Measurements from ENCODE around the gene GH2. TPM values are rescaled to one million over a fixed set of nuclear protein-coding genes. Genes with fewer than 3 reads are reported as not detected.
"Not testable (repeated sequence)": the region's sequence is repeated elsewhere in the genome, so short reads cannot be mapped to it uniquely, and the experiment has no call there.

GH2 gene
- total and polyA plus RNA-seq, 12 donors = not detected

DNA sequence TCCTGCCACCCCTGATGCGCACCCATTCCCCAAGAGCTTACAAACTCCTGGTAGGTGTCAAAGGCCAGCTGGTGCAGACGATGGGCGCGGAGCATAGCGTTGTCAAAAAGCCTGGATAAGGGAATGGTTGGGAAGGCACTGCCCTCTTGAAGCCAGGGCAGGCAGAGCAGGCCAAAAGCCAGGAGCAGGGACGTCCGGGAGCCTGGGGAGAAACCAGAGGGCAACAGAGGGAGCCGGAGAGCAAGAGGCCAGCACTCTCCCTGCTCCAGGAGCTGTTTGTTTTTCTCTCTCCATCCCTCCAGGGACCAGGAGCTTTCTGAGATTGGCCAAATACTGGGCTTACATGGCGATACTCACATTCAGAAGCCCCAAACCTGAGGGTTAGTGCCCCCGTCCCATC lies 36.6 kb upstream of the GH2 start:
- Histone ChIP-seq H3K4me1 (peaks cover 0 to 10% (median 0%) of the 10 kb centered on the region in 9 donors), H3K4me3 (no peak overlapping the region), H3K27ac (no peak overlapping the region), H3K9me3 (no peaks in the 10 kb centered on the region), H3K27me3 (peaks cover 0 to 6% (median 0%) of the 10 kb centered on the region in 7 donors), H3K36me3 (no peaks in the 10 kb centered on the region)
- WGBS, 2 donors = 45 to 48% methylated on average over 10 of the region's 10 CpGs
- TF ChIP-seq, protein P1, sequence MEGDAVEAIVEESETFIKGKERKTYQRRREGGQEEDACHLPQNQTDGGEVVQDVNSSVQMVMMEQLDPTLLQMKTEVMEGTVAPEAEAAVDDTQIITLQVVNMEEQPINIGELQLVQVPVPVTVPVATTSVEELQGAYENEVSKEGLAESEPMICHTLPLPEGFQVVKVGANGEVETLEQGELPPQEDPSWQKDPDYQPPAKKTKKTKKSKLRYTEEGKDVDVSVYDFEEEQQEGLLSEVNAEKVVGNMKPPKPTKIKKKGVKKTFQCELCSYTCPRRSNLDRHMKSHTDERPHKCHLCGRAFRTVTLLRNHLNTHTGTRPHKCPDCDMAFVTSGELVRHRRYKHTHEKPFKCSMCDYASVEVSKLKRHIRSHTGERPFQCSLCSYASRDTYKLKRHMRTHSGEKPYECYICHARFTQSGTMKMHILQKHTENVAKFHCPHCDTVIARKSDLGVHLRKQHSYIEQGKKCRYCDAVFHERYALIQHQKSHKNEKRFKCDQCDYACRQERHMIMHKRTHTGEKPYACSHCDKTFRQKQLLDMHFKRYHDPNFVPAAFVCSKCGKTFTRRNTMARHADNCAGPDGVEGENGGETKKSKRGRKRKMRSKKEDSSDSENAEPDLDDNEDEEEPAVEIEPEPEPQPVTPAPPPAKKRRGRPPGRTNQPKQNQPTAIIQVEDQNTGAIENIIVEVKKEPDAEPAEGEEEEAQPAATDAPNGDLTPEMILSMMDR (IDR thresholded peaks at IDR 0.05) = peak in 2 of 9 donors; percentile 12 to 13
- intact Hi-C loops (cut with DNase I) = loop anchor here (2.0 to 10.0 kb wide), 14 partner anchors 28 to 366 kb away; partner anchors contain the start of genes ERN1 (in 5 of the 10) and ICAM2 (in 1 of the 10)
- DNase-seq (no peak), ATAC-seq (no peak)

- H3K36me3 ChIP-seq = no peaks in the 10 kb centered on the region
- H3K4me1 ChIP-seq = peaks cover 0 to 10% (median 0%) of the 10 kb centered on the region in 9 donors
- no peaks in the 10 kb centered on the region for H3K9me3 ChIP-seq
- H3K27me3 ChIP-seq = peaks cover 0 to 6% (median 0%) of the 10 kb centered on the region in 7 donors
- DNase-seq (no peak), ATAC-seq (no peak)
- WGBS, 2 donors = 79 to 80% methylated on average over 13 of the region's 13 CpGs
- intact Hi-C loops (cut with DNase I) = loop anchor here (2.0 to 10.0 kb wide), 14 partner anchors 29 to 367 kb away; partner anchors contain the start of genes ERN1 (in 5 of the 10) and ICAM2 (in 1 of the 10)
- H3K4me3 ChIP-seq = no peak overlapping the region
- no peak overlapping the region for H3K27ac ChIP-seq
- TF ChIP-seq, protein P1 (IDR thresholded peaks at IDR 0.05) = no peak
Measured at GRCh38 chr17:63917646-63918045, 35.9 kb upstream of the GH2 start.

GRCh38 chr17:63917206-63917605 lies 35.5 kb upstream of the GH2 start:
- WGBS, 2 donors = 85 to 86% methylated on average over 10 to 11 of the region's 11 CpGs
- H3K4me1 ChIP-seq = peaks cover 0 to 10% (median 0%) of the 10 kb centered on the region in 9 donors
- not testable (repeated sequence) for H3K27ac ChIP-seq, H3K4me3 ChIP-seq, ATAC-seq, H3K9me3 ChIP-seq, H3K36me3 ChIP-seq, DNase-seq, H3K27me3 ChIP-seq
- intact Hi-C loops (cut with DNase I) = loop anchor here in 9 of 10 donors (5.0 to 10.0 kb wide), 9 partner anchors 70 to 368 kb away; partner anchors contain the start of genes ERN1 (in 5 of the 9) and ICAM2 (in 1 of the 9)

- H3K4me3 ChIP-seq = no peak overlapping the region
- no peak for DNase-seq
- TF ChIP-seq, protein P1 (IDR thresholded peaks at IDR 0.05) = no peak
- no peak overlapping the region for H3K27ac ChIP-seq
- H3K9me3 ChIP-seq = no peaks in the 10 kb centered on the region
- H3K36me3 ChIP-seq = no peaks in the 10 kb centered on the region
- peaks cover 0 to 6% (median 0%) of the 10 kb centered on the region in 7 donors for H3K27me3 ChIP-seq
- no peak for ATAC-seq
- peaks cover 0 to 10% (median 0%) of the 10 kb centered on the region in 9 donors for H3K4me1 ChIP-seq
- WGBS, 2 donors = 84 to 89% methylated on average over 12 of the region's 12 CpGs
- intact Hi-C loops (cut with DNase I) = loop anchor here in 9 of 10 donors (5.0 to 10.0 kb wide), 9 partner anchors 71 to 368 kb away; partner anchors contain the start of genes ERN1 (in 5 of the 9) and ICAM2 (in 1 of the 9)
Measured at GRCh38 chr17:63916566-63917185, 34.9 kb upstream of the GH2 start.

DNA sequence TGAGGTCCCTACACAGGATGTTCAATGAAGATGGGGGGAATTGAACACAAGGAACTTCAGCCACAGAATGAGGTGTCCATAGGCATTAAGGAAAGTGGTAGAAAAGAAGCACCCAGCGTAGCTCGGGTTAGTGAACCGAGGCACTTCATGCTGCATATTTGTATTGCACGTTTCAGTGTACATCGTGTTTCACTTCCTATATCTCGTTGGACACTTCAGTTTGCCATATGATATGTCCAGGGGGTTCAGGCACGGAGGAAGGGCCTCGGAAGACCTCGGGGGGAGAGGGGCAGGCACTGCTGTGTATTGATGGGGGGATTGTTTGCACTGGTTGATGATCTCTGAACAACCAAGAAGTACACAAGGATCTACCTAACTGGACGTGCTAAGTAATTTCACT lies 34.0 kb upstream of the GH2 start:
- H3K27ac ChIP-seq, DNase-seq, ATAC-seq, H3K4me3 ChIP-seq, H3K36me3 ChIP-seq, H3K9me3 ChIP-seq: not testable (repeated sequence)
- intact Hi-C loops (cut with DNase I) = loop anchor here in 9 of 10 donors (5.0 to 10.0 kb wide), 9 partner anchors 72 to 369 kb away; partner anchors contain the start of genes ERN1 (in 5 of the 9) and ICAM2 (in 1 of the 9)
- WGBS, 2 donors = 80 to 83% methylated on average over 10 of the region's 10 CpGs
- Histone ChIP-seq H3K27me3 (peaks cover 0 to 14% (median 7%) of the 10 kb centered on the region in 7 donors), H3K4me1 (peaks cover 0 to 10% (median 0%) of the 10 kb centered on the region in 9 donors)

Data from heart right ventricle (tissue), 16 donors.